TTC549 (cell line): Measurements from ENCODE around the gene CDH13.
A peak's percentile ranks its signal among the peaks of the same experiment; 100 is the strongest.

Experiments used
- FAIRE-seq: peaks from 2 replicates; lab custom pipeline; 2012; peaks lifted over from hg19 to GRCh38; lab: Jason Lieb, UNC

CDH13 gene

DNA sequence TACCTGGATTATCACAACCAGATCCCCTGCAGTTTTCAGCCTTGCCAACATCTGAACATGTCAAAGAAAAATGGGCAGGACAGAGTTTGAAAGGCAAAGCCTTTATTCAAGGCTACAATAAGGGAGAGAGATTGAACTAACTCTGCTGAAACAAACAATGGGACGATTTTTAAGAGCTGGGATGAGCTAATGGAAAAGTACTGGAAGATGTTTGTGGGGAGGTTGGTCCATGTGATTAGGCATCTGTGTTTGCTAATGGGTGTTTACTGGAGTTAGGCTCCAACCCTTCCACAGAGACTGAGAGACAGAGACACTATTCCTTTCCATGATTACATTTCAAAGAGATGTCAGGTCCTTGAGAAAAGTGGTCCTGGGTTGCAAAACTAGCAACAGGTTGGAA lies 1146.0 kb downstream of the CDH13 start:
- no peak for FAIRE-seq

DNA sequence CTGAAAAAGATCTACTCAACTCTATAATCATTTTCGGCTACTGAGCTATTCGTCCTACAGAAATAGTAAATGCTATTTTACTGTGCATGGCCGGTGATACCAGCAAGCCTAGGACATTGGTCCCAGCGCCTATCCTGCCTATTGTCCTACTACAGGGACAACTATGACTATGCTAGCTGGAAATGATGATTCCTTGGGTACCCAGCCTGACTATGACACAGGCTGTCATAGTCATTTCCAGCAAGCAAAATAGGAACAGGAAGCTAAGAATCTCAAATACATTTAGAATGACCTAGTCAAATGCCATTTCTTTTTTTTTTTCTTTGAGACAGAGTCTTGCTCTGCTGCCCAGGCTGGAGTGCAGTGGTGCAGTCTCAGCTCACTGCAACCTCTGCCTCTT lies 1147.3 kb downstream of the CDH13 start:
- no peak for FAIRE-seq

DNA sequence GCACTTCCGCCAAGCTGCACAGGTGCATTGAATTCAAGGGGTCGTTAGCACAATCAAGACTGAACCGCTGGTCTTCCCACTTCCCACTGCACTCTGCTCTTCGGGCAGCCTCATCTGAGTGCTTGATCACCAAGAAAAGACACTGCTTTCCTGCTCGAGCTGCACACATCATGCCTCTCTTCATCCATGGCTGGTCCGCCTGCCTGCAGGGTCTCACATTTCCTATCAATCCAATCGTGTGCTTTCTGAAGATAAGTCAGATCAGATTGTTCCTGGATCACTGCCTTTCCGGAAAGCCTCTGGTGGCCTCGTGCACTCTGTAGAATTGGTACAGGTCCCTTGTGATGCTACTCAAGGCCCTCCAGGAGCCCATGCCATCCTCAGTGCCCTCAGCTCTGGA lies 1150.2 kb downstream of the CDH13 start:
- FAIRE-seq = no peak

DNA sequence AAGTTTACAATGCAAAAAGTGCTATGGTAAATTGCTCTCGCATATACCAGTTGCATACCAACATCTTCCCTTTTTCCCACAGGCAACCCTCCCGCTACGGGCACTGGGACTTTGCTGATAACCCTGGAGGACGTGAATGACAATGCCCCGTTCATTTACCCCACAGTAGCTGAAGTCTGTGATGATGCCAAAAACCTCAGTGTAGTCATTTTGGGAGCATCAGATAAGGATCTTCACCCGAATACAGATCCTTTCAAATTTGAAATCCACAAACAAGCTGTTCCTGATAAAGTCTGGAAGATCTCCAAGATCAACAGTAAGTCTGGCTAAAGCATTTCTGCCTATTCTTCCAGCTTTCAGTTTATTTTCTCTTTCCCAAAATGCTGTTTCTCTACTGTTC lies 1153.1 kb downstream of the CDH13 start:
- FAIRE-seq = no peak

DNA sequence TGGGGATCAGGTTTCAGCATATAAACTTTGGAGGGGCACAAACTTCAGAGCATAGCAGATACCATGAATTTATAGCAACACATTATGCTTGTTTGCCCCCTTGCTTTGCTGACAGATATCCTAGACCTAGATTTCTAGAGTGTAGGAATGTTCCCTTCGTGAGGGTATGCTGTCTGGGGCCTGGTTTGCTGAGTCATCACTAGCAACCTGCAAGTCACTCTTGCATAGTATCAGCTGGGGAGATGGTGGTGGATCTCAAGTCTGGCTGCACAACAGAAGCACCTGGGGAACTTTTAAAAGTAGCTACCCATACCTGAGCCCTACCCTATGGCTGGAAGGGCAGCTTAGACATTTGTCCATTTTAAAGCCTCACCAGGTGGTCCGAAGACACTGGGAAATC lies 1158.7 kb downstream of the CDH13 start:
- FAIRE-seq = no peak

DNA sequence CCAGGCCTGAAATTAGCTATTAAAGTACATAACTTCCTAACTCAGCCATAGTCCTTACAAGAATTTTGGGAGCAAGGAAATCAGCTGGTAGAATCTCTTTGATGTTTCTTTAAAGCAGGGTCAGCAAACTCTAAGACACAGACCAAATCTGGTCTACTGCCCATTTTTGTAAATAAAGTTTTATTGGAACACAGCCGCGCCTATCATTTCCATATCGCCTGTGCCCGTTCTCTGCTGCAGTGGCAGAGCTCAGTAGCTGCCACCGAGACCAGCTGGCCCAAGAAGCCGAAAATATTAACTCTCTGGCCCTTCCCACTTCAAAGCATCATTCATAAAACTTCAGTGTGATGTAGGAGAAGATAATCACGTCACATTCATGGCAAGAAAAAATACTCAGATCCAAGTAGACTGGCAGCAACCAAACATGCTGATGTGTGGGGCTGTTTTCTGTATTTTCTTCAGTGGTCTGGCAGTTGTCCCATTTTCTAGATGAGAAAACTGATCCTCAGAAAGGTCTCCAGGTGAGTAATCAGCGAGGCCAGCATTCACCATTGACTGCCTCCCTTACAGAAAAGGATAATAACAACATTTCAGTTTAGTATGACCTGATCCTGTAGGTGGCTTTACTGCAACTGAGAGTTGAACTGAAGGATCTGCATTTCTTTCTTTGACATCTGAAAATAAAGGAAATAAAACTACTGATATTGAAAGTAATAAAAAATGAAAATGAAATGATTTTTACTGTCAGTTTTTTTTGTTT lies 1163.1 kb downstream of the CDH13 start:
- FAIRE-seq = no peak

DNA sequence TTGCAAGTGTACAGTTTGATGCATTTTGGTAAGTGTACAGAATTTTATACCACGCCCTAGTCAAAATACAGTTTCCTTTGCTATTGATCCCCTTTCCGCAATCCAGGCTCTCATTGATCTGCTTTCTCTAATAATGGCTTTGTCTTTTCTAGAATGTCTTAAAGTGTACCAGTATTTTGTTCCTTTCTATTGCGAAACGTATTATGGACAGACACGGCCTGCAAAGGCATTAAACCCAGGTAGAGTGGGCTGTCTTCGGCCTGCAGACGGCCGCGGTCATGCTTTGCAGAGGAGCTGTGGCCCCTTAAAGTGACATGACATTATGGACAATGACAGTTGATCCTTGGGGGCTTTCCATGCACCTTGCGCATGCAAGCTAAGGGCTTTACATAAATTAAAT lies 1165.1 kb downstream of the CDH13 start:
- FAIRE-seq = no peak

DNA sequence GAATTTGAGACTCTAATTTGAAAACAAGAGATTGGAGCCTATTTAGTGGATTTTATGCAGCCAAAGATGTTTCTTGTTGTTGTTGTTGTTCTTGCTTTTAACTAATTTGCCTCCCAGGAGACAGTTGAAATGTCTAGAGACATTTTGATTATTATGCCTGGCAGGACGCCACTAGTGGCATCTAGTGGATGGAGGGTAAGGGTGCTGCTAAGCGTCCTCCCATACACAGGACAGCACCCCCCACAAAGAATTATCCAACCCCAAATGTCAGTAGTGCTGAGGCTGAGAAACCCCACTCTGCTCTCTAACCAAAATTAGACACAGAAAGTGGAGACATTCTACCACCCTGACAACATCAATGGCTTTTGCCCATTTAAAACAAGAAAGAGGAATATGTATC lies 1165.6 kb downstream of the CDH13 start:
- no peak for FAIRE-seq

DNA sequence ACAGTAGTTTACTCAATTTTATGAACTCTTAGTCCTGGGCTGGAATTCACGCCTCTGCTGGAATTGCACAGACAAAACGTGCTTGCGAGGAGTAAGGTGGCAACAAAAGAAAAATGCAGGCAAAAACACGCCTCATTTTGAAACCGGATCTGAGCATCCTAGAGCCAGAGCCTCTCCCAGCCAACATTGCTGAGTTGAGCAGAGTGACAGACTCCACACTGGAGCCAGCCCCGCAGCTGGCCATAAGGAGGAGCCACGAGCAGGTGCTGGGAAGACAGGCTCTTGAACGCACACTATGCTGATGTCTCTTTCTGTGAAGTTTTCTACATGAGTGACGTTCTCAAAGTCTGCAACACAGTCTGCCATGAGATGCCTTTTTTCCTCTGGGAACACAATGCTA lies 1166.4 kb downstream of the CDH13 start:
- no peak for FAIRE-seq

DNA sequence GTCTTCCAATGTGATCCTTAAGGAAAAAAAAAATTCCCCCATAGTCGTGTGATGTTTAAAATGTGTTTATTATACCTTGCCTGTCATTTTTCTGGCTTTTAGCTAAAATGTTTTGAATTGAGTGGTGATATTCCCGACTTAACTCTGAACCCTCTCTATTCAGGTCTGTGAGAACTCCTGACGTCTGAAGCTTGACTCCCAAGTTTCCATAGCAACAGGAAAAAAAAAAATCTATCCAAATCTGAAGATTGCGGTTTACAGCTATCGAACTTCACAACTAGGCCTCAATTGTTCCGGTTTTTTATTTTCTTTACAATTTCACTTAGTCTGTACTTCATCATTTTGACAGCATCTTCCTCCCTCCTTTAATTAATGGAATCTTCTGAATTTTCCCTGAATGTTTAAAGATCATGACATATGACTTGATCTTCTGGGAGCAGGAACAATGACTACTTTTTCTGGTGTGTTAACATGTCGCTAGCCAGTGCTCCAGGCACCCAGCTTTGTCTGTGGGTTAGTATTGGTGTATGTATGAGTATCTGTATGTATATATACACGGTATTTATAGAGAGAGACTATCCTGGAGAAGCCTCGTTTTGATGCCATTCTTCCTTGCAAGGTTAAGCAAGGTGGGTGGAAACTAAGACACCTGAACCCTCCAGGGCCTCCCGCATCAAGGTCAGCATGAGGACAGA lies 1168.2 kb downstream of the CDH13 start:
- FAIRE-seq = no peak

DNA sequence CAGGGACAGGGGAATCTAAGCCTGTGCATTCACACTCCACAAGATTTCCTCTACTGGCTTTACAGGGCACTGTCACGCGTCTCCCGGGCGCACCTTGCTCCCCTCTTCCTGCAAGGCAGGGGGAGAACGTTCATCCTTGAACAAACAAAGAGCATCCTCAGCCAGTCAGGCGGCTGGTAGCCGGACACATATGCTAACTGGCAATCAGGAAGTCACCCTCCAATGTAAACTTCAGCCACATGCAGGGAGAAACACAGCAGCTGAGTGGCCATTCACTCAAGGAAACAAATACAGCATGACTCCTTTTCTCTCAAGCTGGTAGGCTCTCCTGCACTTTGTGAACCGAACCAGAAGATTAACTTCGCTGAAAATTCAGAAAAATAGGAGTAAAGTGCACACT lies 1170.2 kb downstream of the CDH13 start:
- no peak for FAIRE-seq

DNA sequence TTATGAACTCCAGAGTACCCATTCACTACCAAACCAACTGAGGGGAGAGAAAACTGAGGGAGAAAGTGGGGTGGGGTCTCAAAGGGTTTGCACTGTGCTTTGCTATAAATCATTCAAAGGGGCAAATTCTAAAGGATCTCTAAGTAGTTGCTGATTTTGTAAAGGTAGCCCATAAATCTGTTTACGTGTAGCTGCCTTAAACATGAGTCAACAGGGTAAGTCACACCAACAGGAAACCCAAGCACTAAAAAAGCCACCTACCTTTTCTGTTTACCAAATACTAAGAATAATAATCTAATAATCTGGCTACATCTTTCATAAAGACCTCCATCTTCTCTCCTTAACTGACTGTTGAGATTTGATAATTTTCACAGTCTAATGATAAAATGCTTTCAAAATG lies 1172.6 kb downstream of the CDH13 start:
- no peak for FAIRE-seq

DNA sequence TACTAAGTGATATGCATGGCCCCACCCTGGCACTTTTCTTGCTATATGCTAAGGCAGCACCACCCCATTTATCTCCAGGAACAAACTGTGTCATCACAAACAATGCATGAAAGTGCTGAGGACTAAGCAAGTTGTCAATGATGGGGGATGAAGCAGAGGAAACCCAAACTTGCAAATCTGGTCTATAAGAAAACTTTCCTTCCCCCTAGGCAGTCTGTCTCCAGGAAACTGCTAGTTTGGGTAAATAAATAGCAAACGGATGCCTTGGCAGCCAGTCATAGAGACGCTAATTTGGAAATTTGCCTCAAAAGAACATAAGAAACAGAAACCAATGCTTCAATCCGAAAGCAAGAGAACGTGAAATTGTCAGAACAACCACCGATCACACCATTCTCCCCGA lies 1175.4 kb downstream of the CDH13 start:
- FAIRE-seq = no peak

DNA sequence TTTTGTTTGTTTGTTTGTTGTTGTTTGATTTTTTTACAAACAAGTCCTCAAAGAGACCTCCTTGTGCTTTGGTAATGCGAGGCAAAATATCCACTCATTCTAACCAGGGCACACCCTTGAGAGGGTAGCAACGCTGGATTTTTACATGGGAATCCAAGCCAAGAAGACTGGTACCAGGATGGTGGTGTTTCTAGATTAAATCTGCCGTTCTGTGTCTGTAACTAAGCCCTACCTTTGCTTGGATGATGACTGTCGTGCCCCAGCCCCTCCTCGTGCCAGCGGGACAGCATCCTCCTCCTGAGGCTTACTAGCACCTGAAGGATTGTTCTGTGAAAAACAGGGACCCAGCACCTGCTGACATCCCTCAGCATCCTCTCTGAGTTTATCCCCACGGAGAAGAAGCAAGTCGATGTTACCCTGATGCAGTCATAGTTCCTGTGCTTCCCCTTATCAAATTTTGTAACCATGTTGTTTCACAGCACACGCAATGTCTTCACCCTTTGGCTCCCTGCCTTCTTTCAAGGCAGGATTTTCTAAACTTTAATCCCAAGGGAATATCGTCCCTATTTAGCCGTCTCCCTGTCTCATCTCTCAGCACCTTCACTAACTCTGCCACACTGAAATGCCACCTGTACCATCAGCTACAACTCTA lies 1175.9 kb downstream of the CDH13 start:
- no peak for FAIRE-seq

DNA sequence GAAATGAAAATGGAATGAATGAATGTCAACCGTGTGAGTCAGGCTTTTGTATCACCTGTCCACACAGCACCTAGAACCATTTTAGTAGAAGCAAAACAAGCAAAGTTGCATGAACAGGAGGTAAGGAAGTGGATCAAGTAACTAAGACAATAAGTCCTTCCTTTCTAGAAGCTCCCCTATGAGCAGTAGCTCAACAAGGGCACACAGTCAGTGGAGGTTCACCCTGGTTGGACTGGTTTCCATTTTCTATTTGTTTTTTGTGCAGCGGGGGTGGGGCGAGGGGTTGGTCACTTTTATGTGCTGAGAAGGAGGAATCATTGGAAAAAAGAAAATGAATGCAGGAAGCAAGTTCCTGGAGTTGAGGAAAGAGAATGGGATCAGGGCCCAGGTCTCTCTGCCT lies 1177.0 kb downstream of the CDH13 start:
- FAIRE-seq = no peak

DNA sequence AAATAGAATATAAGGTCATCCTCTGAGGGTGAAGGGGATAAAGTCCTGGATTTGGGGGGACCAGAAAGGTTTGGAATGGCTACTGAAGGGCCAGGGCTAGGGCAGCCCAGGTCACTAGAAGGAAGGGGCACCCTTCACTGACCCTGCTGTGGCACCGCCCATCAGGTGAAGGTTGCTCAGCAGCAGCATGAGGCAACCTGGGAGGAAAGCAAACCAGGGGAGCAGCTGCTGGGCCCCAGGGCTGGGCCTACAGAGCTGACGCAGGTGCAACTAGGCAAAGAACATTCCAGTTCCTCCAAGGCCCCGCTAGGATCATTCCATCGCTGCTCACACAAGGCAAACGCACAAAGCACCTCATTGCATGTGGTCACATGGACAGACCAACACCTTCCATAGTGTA lies 1177.6 kb downstream of the CDH13 start:
- FAIRE-seq = no peak

DNA sequence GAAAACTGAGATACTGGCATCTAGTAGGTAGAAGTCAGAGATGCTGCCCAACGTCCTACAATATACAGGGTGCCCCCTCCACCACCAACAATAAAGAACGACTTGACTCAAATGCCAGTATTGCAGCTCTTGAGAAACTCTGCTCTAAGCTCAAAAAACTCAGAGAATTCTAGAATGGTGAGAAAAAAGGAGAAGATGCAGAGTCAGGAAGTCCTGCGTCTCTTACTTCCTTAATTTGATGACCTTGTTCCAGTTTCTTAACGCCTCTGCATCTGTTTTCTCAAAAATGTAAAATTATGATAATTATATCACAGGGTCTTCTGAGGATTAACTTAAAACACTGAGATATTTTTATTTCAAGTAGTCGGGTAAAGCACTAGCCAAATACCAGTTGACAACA lies 1179.3 kb downstream of the CDH13 start:
- FAIRE-seq = no peak

DNA sequence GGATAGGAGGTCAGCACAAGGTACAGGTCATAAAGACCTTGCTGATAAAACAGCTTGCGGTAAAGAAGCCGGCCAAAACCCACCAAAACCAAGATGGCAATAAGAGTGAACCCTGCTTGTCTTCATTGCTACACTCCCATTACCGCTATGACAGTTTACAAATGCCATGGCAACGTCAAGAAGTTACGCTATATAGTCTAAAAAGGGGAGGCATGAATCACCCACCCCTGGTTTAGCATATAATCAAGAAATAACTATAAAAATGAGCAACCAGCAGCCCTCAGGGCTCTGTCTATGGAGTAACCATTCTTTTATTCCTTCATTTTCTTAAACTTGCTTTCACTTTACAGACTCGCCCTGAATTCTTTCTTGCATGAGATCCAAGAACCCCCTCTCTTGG lies 1180.0 kb downstream of the CDH13 start:
- FAIRE-seq = no peak

DNA sequence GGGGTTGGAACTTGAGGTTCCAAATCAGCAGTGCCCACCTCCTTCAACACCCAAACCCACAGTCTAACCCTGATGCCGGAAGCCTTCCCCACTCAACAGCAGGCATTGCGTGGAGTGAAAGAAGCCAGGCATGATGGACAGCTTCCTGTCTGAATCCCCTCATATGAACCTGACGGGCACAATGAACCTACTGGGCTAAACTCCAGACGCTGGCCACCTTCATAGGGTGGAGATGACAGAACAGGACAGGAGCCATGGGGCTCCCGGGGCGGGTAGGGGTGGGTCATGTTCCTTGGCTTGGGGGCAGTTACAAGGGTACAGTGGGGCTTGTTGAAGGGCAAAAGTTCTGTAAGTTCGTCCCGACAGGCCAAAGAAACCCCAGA lies 1180.5 kb downstream of the CDH13 start:
- FAIRE-seq = no peak

DNA sequence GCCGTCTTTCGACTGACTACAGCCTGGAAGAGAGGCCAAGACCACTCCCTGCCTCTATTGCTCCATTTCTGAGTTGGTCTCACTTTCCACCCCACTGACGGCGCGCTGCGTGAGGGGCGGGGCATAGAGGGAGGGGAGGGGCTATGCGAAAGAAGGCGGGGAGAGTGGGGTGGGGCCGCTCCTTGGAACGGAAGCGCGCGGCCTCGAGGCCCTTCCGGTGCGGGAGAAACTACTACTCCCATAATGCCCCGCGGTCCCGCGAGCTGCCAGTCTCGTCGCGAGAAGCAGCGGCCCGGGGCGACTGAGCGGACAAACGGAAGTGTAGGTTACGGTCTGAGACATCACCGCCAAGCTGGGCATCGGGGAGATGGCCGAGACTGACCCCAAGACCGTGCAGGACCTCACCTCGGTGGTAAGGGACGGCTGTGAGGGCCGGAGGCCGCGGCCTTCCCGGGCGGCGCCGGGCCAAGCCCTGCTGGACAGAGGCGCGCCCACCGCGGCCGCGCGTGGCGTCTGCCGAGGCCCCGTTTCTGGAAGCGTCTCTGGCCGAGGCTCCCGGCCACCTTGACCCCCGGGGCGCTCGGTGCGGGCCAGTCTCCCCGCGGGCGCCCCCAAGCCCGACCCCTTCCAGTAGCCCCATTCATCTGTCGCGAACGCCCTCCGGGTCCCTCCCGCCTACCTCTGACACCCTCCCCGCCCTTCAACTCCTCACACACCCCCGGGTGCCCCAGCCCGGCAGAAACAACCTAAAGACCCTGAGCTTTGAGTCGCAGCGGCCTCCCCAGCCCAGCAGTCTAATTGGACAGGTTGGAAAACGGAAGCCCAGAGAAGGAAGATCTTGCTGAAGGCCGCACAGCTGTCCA lies 1181.2 kb downstream of the CDH13 start, which contains the start of gene HSBP1:
HSBP1 (plus strand) TSS at position 269 of the 863 bp plus-strand sequence; CDS start at position 368, 99 bp downstream.
- FAIRE-seq = peak; percentile 42

DNA sequence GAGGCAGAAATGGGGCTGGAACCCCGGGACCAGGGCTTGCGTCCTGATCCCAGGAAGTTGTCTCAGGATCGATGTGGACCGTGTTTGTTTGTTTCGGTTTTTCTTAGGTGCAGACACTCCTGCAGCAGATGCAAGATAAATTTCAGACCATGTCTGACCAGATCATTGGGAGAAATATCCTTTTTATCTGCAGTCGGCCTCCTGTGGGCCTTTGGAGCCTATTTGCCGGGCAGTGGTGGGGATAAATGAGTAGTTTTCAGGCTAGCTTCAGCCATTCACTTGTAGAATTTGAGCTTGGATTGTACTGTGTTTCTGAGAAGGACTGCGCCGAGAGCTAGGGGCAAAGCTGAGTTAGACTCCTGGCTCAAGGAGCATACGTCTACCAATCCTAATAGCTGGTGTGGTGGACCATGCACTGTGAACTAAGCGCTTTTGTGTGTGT lies 1181.8 kb downstream of the CDH13 start:
- no peak for FAIRE-seq

DNA sequence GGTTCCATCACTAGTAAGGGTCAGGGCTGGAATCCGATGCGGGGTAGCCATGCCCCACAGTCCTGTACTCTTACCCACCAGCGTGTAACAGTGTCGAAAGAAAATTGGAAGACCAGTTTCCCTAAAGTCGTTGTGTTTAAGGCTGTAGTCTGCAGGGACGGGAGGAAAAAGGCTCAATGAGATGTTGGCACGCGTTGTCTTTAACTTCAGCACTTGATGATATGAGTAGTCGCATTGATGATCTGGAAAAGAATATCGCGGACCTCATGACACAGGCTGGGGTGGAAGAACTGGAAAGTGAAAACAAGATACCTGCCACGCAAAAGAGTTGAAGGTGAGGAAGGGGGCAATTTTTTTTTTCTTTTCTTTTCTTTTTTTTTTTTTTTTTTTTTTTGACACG lies 1182.3 kb downstream of the CDH13 start:
- FAIRE-seq = no peak

DNA sequence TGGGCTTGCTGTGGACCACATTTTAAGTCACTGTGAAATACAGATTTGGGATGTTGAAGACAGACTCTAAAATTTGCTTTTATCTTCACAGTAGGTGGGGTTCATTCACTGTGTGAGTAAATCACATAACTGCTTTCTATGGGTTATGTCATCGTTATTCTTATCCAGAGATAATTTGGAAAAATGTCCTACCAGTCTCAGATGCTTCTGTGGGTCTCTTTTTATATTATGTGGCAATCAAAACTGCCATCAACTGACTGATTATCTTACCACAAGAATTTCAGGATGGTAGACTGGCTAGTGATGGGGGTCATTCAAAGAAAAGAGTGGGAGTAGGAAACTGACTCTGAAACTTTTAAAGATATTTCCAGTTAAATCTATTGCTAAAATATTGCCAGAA lies 1184.1 kb downstream of the CDH13 start:
- no peak for FAIRE-seq
